CD14-positive monocyte (primary cell): ENCODE measurements around the gene COL26A1. TPM values are rescaled to one million over a fixed set of nuclear protein-coding genes. Genes with fewer than 3 reads are reported as not detected.

Experiments used
- DNase-seq, 3 donors: peaks; one replicate each; pipeline ENCODE4 v3.0.0-alpha.2; 2011 to 2022
- H2AFZ ChIP-seq: 2 replicates; pipeline ENCODE4 v1.6.0; 2012; ENCODE audit warnings: mild to moderate bottlenecking, low read depth, low read length, inconsistent platforms; ENCODE audit not compliant: insufficient read depth, poor library complexity, severe bottlenecking
- H3K27ac ChIP-seq, 2 donors: 1 replicate in 1 of 2; 2 replicates in 1 of 2; pipeline ENCODE4 v1.5.1; 2012 to 2013; ENCODE audit warnings: low read length in 2 of 2, control low read depth in 1 of 2, inconsistent platforms in 1 of 2, low read depth in 1 of 2, mild to moderate bottlenecking in 1 of 2
- H3K27me3 ChIP-seq, 2 donors: one replicate each; pipeline versions ENCODE4 v1.6.0 to v1.6.1; 2011 to 2013; ENCODE audit warnings: low read length in 2 of 2; ENCODE audit not compliant: control insufficient read depth in 2 of 2, insufficient read depth in 2 of 2
- H3K36me3 ChIP-seq, 2 donors: replicated peaks in 1 of 2; 1 replicate in 1 of 2; 2 replicates in 1 of 2; pipeline versions ENCODE4 v1.5.1 to v1.6.1; 2012 to 2013; ENCODE audit warnings: low read length in 2 of 2, control low read depth in 1 of 2, inconsistent platforms in 1 of 2, mild to moderate bottlenecking in 1 of 2; ENCODE audit not compliant: insufficient read depth in 2 of 2, control insufficient read depth in 1 of 2
- H3K4me1 ChIP-seq, 2 donors: 1 replicate in 1 of 2; 2 replicates in 1 of 2; pipeline versions ENCODE4 v1.5.1 to v1.6.1; 2012 to 2013; ENCODE audit warnings: low read length in 2 of 2, control low read depth in 1 of 2, inconsistent platforms in 1 of 2, mild to moderate bottlenecking in 1 of 2, moderate library complexity in 1 of 2; ENCODE audit not compliant: insufficient read depth in 2 of 2, control insufficient read depth in 1 of 2
- H3K4me2 ChIP-seq: replicated peaks from 2 replicates; pipeline ENCODE3; 2012; ENCODE audit warnings: low read length, moderate library complexity, mild to moderate bottlenecking; ENCODE audit not compliant: poor library complexity, severe bottlenecking; ENCODE audit errors: extremely low read depth
- H3K4me3 ChIP-seq, 3 experiments: fragments of 200-600 bp in 1 of 3; sonication (generic) in 1 of 3; replicated peaks in 1 of 3; 1 replicate in 2 of 3; 2 replicates in 1 of 3; pipeline ENCODE4 v1.5.1; 2011 to 2013; ENCODE audit warnings: low read length in 3 of 3, mild to moderate bottlenecking in 3 of 3, control low read depth in 2 of 3, low read depth in 2 of 3, inconsistent platforms in 1 of 3, moderate library complexity in 1 of 3
- H3K79me2 ChIP-seq: 2 replicates; pipeline ENCODE4 v1.6.0; 2012; ENCODE audit warnings: mild to moderate bottlenecking, control low read depth, inconsistent platforms, low read length, moderate library complexity; ENCODE audit not compliant: insufficient read depth
- H3K9ac ChIP-seq: 2 replicates; pipeline ENCODE4 v1.6.0; 2017; ENCODE audit warnings: low read length, mild to moderate bottlenecking; ENCODE audit not compliant: insufficient read depth, poor library complexity, severe bottlenecking
- H3K9me3 ChIP-seq, 2 donors: replicated peaks in 1 of 2; 1 replicate in 1 of 2; 2 replicates in 1 of 2; pipeline versions ENCODE4 v1.5.1 to v1.6.1; 2012 to 2013; ENCODE audit warnings: low read length in 2 of 2, control low read depth in 1 of 2; ENCODE audit not compliant: control insufficient read depth in 1 of 2, insufficient read depth in 1 of 2
- H4K20me1 ChIP-seq: 2 replicates; pipeline ENCODE4 v1.6.0; 2012; ENCODE audit warnings: mild to moderate bottlenecking, low read length, control low read depth, moderate library complexity; ENCODE audit not compliant: insufficient read depth
- H3K27ac Mint-ChIP-seq, 7 donors: one replicate each; pipeline ENCODE4 v1.8.0; 2020; ENCODE audit warnings: mild to moderate bottlenecking in 7 of 7, mixed read lengths in 7 of 7, moderate library complexity in 6 of 7, inconsistent platforms in 2 of 7
- H3K27me3 Mint-ChIP-seq, 3 donors: one replicate each; pipeline ENCODE4 v1.8.0; 2021 to 2022; ENCODE audit warnings: low read depth in 3 of 3, mild to moderate bottlenecking in 3 of 3, mixed read lengths in 3 of 3, moderate library complexity in 3 of 3, inconsistent platforms in 1 of 3
- H3K36me3 Mint-ChIP-seq, 2 donors: one replicate each; pipeline ENCODE4 v1.8.0; 2020; ENCODE audit warnings: mixed read lengths in 2 of 2, inconsistent platforms in 1 of 2, mild to moderate bottlenecking in 1 of 2
- H3K4me1 Mint-ChIP-seq: one replicate; pipeline ENCODE4 v1.8.0; 2020; ENCODE audit warnings: mild to moderate bottlenecking, mixed read lengths
- H3K4me3 Mint-ChIP-seq, 2 donors: one replicate each; pipeline ENCODE4 v1.8.0; 2020; ENCODE audit warnings: mild to moderate bottlenecking in 2 of 2, mixed read lengths in 2 of 2, moderate library complexity in 1 of 2
- H3K9me3 Mint-ChIP-seq, 7 donors: one replicate each; pipeline ENCODE4 v1.8.0; 2020 to 2022; ENCODE audit warnings: mixed read lengths in 7 of 7, mild to moderate bottlenecking in 6 of 7, moderate library complexity in 6 of 7, inconsistent platforms in 2 of 7
- CTCF ChIP-seq: fragments of 200-600 bp; IDR thresholded peaks from one replicate; pipeline ENCODE4 v1.8.0; 2022; ENCODE audit warnings: antibody characterized with exemption, mild to moderate bottlenecking
- WGBS: methylation state at CpG from one replicate; pipeline ENCODE4 v1.1.5; 2013; ENCODE audit warnings: missing lambda C conversion rate; ENCODE audit not compliant: insufficient coverage; 5-methylcytosine and 5-hydroxymethylcytosine counted together
- intact Hi-C, 2 donors: fragments of 100-400 bp; cut with micrococcal nuclease; formaldehyde crosslinking; loops; one replicate each; pipeline versions ENCODE4 v1.15.0 to v1.15.1; 2023
- polyA plus RNA-seq, 3 donors: library from polyadenylated mRNA; depleted of rRNA in 1 of 3; unstranded in 2 of 3; stranded (reverse) in 1 of 3; fragments of 300-500 nt in 2 of 3; fragments of >200 nt in 1 of 3; fragmentation: Illumina TruSeq in 2 of 3; gene quantifications; 1 replicate in 2 of 3; 2 replicates in 1 of 3; pipeline ENCODE4 v1.2.3, GENCODE V29; 2012 to 2021

Gene COL26A1
- polyA plus RNA-seq, 3 donors, result not detected

DNA sequence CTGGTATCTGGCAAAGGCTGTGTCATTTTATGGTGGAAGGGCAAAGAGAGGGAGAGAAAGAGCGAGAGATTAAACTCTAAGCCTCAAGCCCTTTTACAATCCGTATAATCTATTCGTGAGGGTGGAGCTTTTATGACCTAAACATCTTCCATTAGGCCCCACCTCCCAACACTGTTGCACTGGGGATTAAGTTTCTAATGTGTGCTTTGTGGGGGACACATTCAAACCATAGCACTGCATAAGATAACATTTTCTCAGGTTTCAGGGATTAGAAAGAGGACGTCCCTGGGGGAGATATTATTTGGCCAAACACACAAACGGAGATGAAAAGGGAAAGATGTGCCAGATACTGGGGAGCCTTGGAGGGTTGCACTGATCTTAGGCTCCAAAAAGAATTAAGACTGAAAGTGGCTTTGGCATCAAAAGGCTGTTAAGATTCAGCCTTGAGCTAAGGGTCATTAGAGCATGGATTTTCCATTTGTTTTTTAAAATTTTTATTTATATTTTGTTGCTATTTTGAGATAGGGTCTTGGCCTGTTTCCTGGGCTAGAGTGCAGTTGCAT lies 19.0 kb downstream of the COL26A1 start:
- Histone ChIP-seq H3K36me3 (no peaks in the 10 kb centered on the region), H3K79me2 (no peaks in the 10 kb centered on the region), H4K20me1 (no peaks in the 10 kb centered on the region), H3K4me2 (no peak overlapping the region), H2AFZ (no peak overlapping the region), H3K27me3 (no peaks in the 10 kb centered on the region), H3K4me3 (no peak overlapping the region), H3K27ac (no peak overlapping the region), H3K9me3 (peaks cover 0 to 2% of the 10 kb centered on the region in 2 donors), H3K9ac (no peak overlapping the region), H3K4me1 (no peaks in the 10 kb centered on the region)
- Mint-ChIP-seq H3K27me3 (peaks cover 5 to 18% (median 5%) of the 10 kb centered on the region in 3 donors), H3K9me3 (peaks cover 0 to 10% (median 2%) of the 10 kb centered on the region in 7 donors), H3K36me3 (no peaks in the 10 kb centered on the region), H3K27ac (no peak overlapping the region), H3K4me1 (no peaks in the 10 kb centered on the region), H3K4me3 (no peak overlapping the region)
- no peak for DNase-seq
- TF ChIP-seq CTCF, result no peak
- 70% methylated on average over 2 of the region's 5 CpGs for WGBS
- intact Hi-C loops, result no loop called here

DNA sequence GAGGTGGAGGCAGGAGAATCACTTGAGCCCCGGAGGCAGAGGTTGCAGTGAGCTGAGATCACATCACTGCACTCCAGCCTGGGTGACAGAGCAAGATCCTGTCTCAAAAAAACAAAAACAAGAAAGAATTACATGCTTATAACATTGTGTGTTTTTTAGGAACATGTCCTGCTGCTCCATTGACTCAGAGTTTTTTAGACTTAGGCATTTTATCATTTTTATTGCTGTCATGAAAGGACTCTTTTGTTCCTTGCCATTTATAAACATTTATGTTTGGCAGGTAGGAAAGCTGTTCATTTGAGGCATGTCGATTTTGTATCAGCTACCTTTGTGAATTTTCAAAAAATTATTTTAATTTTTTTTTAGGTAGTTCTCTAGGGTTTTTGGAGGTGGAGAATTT lies 20.3 kb downstream of the COL26A1 start:
- no peak overlapping the region for H3K27ac ChIP-seq
- peaks cover 0 to 5% of the 10 kb centered on the region in 2 donors for H3K9me3 ChIP-seq
- 80% methylated on average over 1 of the region's 2 CpGs for WGBS
- no peak overlapping the region for H3K4me3 ChIP-seq
- H2AFZ ChIP-seq, result no peak overlapping the region
- H3K79me2 ChIP-seq, result no peaks in the 10 kb centered on the region
- DNase-seq, result no peak
- no peak for TF ChIP-seq CTCF
- H3K4me2 ChIP-seq, result no peak overlapping the region
- Mint-ChIP-seq H3K4me3 (no peak overlapping the region), H3K36me3 (no peaks in the 10 kb centered on the region), H3K27ac (no peak overlapping the region), H3K4me1 (peaks cover 2% of the 10 kb centered on the region), H3K9me3 (peaks cover 0 to 13% (median 2%) of the 10 kb centered on the region in 7 donors), H3K27me3 (peaks cover 14 to 29% (median 14%) of the 10 kb centered on the region in 3 donors)
- intact Hi-C loops, result no loop called here
- H3K36me3 ChIP-seq, result no peaks in the 10 kb centered on the region
- no peaks in the 10 kb centered on the region for H4K20me1 ChIP-seq
- H3K4me1 ChIP-seq, result no peaks in the 10 kb centered on the region
- no peak overlapping the region for H3K9ac ChIP-seq
- H3K27me3 ChIP-seq, result peaks cover 2 to 6% of the 10 kb centered on the region in 2 donors
